ENCODE measurements around the gene STRBP.
"Not testable (repeated sequence)": the region's sequence is repeated elsewhere in the genome, so short reads cannot be mapped to it uniquely, and the experiment has no call there.

Gene STRBP

DNA sequence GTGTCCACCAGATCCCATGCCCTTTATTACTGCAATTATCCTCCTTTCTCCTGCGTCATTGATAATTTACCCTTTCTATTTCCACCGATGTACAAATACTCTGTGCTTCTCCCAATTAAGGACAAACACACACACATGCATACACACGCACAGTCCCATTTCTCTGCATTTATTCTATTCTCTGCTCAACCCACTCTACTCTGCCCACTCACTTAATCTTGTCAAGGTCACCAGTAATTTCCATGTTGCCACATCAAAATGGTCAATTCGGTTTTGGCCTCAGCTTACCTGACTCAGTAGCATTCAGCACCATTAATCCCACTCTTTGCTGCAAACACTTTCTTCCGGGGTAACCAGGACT lies 14.6 kb upstream of the STRBP start:
- no peak for DNase-seq (ENCODE audit: low read depth)

DNA sequence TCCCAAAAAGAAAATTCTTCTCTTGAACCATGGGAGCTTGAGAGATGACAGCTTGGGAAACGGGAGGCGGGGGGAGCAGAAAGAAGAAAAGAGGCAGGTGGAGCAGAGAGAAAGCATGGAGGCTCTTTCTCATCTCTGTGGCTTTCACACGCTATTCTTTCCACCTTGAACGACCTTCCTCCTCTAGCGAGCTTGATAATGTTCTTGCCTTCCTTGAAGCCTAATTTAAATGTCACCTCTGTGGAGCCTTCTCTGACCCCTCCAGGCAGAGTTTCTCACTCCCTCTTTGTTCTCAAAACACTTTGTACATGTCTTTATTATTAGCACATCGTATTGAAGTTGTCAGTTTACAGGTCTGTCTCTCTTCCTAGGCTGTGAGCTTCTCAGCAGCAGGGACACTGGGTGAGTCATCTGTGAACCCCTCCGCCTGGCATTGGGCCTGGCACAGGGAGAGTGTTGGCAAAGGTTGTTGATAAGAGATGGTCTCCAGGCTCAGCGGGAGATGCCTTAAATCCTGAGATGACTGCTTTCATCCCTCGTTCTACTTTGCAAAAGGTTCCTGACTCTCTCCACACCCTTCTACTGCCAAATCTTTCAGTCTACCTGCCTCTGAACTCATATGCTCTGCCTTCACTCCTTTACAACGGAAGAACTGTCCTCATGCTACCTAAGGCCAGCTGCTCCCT lies 14.1 kb upstream of the STRBP start:
- no peak for DNase-seq (ENCODE audit: low read depth)

DNA sequence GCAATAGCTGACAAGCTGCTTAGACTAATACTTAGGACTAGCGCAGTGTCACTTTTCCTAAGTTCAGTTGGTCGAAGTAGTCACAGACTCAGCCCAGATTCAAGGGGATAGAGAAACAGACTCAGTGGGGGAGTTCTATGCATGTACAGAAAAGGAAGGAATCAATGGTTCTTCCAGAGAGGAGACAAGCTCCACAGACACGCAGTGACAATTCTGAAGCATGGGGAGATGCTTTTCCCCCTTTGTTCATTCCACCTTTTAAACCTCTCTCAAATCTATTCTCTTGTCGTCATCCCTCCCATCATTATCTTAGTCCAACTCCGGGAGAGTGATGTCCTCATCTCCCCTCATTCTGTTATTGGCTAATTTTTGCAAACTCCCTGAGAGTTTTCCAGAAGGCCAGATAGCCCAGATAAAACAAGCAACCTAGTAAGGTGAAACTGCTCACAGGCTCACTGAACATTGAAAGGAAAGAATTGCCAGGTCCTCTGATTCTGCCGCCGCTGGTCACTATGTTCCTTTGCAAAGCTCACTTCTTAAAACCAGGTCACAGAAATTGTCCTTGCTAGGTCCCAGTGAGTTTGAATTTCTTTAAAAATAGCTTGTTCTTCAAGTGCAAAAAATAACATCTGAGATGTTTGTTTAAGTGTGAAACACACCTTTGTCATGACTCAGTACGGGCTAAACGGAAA lies 13.4 kb upstream of the STRBP start:
- no peak for DNase-seq (ENCODE audit: low read depth)

DNA sequence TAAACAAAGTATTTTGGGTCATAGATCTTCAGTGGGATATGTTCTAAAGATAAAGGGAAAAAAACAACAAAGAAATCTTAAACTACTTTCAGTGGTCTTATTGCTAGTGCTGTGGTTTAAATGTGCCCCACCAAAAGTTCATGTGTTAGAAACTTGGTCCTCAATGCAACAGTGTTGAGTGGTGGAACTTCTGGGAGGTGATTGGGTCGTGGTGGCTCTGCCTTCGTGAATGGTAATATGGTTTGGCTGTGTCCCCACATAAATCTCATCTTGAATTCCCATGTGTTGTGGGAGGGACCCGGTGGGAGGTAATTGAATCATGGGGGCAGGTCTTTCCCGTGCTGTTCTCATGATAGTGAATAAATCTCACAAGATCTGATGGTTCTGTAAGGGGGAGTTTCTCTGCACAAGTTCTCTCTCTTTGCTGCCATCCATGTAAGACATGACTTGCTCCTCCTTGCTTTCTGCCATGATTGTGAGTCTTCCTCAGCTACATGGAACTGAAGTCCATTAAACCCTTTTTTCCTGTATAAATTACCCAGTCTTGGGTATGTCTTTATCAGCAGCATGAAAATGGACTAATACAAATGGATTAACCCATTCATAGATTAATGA lies 10.6 kb upstream of the STRBP start:
- not testable (repeated sequence) for DNase-seq (ENCODE audit: low read depth)

DNA sequence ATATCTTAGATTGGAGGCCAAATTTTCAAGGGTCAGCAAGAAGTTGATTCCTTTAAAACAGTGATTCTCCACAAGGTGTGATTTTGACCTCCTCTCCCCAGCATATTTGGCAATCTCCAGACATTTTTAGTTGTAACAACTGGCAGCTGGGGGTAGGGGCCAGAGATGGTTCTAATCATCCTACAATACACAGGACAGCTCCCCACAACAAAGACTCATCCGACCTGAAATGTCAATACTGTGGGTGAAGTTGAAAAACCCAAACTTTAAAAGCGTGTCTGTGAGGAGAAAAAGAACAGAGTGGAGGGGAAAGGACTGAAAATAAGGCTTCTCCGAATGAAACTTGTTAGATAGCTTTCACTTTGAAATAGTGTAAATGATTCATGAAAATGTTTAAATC lies 10.0 kb upstream of the STRBP start:
- DNase-seq (ENCODE audit: low read depth), result no peak

DNA sequence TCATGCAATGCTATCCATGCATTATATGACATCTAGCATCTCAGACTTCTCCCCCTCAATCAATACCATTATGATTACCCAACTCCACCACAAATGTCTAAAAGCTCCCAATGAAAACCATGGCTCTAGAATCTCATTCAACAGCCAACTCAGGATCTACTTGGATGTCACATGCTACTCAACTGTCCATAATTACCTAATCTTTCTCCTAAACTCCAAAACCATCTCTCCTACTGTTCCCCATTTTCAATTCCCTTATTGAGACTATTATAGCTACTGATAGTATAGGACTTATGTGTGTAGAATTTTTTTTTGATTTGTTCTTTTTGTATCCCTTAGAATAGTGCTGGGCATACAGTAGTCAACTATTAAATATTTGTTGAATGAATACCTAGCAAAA lies 8.2 kb upstream of the STRBP start:
- no peak for DNase-seq (ENCODE audit: low read depth)

DNA sequence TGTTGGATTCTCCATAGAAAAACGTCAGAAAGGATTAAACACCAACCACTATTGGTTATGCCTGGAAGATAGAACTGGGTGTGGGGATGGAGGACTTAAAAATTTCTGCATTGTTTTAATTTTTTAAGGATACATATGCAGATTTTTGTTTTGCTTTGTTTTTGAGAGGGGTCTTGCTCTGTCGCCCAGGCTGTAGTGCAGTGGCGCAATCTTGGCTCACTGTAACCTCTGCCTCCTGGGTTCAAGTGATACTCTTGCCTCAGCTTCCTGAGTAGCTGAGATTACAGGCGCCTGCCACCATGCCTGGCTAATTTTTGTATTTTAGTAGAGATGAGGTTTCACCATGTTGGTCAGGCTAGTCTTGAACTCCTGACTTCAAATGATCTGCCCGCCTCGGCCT lies 2.7 kb upstream of the STRBP start:
- not testable (repeated sequence) for DNase-seq (ENCODE audit: low read depth)

DNA sequence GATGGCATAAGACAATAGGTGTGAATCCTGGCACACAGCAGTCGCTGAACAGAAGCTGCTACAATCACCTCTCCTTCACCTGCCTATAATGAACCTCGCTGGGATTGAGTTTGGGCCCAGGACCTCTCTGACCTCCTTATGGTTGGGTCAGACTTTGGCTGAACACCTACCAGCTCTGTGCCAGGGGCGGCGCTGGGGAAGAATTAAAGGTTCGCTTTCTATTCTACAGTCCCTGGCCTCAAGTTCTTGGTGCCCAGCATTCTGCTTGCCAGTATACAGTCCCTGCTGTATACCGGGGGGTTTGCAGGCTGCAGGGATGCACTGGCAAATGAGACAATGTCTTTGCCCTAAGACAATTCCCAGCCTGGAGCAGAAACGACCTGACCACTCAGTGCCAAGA lies 895 bp upstream of the STRBP start:
- DNase-seq (ENCODE audit: low read depth), result no peak

DNA sequence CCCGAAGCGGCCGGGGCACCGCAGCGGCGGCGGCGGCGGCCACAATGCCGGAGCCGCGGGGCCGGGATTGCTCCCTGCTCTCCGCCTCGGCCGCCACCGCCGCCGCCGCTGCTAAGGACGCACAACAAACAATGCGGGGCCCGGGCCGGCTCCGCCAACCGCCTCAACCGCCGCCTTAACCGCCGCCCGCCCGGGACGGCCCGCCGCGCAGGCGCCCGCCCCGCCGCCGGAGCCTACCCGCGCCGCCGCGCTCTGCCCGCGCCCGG lies 254 bp downstream of the STRBP start:
- no peak for DNase-seq (ENCODE audit: low read depth)

DNA sequence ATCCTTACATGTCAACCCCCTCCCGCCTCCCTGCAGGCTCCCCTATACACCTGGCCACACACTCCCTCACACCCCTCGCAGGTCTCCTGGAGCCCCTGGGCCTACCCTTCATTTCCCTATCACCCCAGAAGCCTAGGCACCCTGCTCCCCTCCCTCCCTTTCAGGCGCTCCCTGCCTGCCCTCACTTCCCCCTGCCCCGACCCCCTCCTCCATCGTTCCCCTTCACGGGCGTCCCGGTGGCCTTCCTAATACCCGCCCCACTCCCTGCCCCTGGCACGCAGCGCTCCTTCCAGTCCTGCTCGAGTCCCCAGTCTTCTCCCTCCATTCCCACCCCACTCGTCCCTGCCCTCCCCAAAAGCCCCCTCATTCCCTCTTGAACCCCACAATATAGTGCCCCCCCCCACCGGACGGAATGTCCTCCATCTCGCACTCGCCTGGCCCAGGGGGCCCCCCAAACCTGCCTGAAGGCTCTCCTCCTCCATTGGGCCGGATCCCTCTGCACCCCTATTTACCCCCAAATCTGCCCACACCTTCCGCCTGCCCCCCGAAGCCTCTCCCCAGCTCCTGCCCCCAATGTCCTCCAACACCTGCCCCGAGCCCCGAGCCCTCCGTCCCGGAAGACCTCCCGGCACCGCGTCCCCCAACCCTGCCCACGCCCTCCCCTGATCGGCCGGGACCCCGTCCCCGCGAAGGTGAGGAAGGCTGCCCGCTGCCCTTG lies 746 bp downstream of the STRBP start:
- no peak for DNase-seq (ENCODE audit: low read depth)

DNA sequence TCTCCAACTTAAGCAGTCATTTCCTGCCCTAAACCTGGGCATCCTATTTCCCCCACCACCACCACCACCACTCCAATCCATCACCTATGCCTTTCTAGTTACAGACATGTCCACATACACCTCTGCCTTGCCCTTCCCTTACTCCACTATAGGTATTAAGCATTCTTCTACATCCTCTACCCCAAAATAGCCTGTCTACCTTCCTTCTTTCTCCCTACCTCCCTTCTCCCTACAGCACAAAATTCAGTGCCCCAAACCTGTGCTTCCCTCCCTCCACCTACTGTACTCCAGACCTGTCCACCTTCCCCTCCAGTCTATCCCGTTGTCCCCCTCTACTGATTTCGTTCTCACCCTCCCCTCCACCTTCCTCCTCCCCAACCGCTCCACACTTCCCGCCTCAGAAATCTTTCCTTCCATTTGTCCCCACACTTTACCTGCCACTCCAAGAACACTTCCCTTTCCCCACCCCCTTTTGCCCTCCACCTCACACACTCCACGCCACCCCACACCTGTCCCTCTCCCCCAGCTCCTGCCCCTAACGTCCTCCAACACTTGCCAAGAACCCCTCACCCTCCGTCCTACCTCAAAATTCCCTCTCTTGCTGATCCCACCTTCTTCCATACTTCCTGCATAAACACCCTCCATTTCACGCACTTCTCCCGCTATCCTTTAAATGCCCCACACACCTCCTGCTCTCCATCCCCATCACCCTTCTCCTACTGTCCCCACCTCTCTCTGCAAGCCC lies 1.6 kb downstream of the STRBP start:
- no peak for DNase-seq (ENCODE audit: low read depth)

DNA sequence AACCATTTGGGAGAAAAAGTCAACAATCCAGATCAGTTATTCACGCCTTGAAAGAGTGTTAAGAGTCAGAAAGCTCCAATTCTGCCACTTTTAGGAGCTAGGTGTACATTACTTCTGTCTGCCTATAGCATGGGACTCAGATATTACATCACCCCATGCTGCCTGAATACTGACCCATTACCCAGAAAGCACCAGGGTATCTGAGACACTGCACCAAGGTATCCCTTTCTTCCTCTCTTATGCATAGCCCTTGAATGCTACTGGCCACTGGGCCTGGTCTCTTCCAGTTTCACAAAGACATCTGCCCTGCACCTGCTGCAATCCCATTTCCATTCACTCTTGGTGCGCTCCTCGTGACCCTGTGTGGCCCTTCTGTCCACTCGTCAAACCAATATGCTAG lies 2.6 kb downstream of the STRBP start:
- DNase-seq (ENCODE audit: low read depth), result no peak

DNA sequence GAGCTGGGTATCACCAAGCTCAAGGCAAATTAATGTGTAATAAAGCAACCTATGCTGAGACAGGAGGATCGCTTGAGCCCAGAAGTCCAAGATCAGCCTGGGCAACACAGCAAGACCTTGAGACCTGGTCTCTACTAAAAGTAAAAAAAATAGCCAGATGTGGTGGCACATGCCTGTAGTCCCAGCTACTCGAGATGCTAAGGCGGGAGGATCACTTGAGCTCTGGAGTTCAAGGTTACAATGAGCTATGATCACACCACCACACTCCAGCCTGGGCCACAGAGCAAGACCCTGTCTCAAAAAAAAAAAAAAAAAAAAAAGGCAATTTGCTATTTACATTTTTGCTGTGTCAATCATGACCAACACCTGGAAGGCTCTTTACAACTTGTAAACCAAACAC lies 5.2 kb downstream of the STRBP start:
- no peak for DNase-seq (ENCODE audit: low read depth)

DNA sequence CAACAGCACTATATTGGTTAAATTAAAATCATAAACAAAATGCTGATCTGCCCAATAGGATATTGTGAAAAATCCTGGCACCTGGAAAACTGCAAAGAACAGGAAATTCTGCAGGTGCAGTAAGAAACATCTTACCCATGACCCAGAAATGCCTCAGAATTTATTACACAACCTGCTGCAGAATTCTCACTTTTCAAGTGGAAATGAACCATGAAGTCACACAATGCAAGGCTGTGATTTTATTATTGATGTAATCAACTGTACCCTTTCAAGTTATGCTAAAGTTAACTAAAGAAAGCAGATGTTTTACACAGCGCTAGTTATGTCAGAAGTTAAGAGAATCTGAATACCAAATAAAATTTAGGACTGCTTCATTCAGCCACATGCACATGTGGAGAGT lies 6.0 kb downstream of the STRBP start:
- DNase-seq (ENCODE audit: low read depth), result no peak

DNA sequence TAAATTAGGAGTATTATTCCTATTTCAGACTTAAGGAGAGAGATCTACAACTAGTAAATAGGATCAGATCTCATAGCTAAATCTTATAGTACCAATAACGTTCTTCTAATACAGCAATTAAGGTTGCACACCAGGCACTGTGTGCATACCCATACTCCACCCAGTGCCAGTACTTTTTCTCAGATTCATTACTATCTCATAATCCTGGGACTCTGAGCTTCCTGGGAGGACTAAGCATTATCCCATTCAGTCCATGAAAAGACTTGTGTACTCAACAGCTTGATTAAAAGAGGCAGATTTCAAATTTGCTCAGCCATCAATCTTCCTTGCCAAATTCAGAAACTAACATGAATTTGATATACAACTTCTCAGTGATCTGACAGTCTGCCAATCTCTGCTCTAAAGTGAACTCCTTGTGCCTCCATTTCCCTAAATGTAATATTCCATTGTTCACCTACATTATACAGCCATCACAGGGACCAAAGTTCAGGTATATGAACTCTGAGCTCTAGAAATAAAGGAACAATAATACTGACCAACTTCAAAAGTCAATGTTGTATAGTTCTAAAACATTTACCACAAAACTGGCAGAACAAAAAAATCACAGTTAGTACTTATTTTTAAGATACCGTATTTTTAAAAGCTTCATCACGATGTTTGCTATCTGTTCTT lies 7.2 kb downstream of the STRBP start:
- no peak for DNase-seq (ENCODE audit: low read depth)

DNA sequence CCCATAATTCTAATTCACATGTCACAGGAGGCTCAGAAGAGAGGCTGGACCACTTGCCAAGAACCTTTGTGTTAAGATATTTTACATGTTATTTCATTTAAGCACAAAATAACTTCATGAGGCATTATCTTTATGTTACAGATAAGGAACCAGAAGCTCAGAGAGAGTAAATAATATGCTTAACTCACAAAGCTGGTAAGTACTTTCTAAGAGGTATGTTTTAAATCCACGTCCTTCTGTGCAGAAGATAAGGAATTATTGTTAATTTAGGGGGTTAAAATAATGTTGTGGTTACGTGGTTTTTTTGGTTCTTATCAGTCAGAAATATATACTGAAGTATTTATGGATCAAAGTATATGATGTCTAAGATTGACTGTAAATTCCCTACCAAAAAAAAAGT lies 8.0 kb downstream of the STRBP start:
- DNase-seq (ENCODE audit: low read depth), result no peak

DNA sequence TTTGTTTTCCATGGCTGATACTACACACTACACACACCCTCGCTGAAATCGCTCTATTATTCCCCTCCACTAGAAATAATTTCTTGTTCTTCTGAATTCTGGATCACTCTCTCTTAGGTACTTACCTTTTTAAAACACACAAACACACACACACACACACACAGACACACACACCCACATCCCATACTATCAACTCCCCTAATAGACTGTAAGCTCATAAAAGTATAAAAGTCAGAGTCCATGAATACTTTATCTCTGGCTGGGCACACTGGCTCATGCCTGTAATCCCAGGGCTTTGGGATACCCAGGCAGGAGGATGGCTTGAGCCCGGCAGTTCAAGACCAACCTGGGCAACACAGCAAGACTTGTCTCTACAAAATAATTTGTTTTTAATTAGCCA lies 11.1 kb downstream of the STRBP start:
- DNase-seq (ENCODE audit: low read depth), result no peak

DNA sequence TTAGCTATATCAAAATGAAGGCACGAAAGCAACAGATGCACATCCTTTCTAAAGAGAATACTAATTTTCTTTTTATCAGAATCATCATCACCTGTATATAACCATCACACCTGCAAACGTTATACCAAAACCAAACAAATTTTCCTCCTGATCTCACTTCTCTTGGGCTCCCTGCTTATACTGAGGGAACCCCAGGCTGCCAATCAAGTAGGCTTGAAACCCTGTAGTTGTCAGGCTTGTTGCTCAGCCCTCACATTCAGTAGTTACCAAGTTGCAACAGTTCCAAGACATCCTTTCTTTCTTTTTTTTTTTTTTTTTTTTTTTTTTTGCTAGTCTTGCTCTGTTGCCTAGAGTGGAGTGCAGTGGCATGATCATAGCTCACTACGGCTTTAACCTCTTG lies 12.7 kb downstream of the STRBP start:
- DNase-seq (ENCODE audit: low read depth), result no peak

DNA sequence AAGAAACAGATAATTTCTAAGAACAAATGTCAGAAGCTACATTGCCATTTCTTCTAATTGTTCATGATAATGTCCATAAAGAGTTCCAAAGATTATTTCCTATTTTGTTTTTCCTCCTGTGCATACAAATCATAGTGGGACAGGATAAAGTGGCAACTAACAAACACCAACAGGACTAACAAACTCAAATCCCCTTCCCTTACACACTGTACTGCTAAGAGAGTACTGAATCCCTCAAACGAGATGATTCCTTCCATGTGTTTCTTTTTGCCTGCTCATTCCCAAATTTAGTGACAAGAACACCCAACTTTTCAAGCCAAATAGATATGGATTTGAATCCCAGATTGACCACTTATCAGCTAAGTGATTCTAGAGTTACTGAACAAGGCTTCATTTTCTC lies 15.2 kb downstream of the STRBP start:
- no peak for DNase-seq (ENCODE audit: low read depth)

DNA sequence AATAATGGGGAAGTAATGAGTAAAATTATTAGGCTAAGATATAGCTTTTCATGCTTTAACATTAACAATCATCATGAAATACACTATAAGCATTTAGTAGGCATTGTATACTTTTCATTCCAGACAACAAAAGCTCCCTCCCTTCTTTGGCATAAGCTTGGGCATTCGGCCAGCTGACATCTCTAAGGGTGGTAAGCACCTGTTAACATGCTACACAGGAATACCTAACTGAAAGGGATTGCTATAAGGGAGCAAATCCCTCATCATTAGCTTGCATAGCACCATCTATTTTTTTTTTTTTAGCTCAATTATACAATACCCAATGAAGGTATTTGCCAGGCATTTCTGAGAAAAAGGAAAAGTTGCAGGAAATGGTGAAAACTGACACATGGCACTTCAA lies 16.6 kb downstream of the STRBP start:
- no peak for DNase-seq (ENCODE audit: low read depth)

DNA sequence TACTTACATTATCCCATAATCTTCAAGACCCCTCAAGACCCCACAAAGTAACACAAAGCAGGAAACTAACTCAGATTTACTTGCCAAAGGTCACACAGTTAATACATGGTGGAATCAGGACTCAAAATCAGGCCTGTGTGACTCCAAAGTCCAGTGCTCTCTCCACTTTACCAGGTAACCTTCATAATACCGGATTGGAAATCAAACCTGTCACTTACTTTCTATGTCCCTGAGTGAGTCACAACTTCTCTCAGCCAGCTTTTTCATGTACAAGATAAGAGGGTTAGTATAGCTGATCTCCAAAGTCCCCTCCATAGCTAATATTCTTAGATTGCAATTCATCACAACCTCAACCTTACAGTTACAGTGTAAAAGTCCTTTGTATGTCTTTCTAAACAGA lies 17.1 kb downstream of the STRBP start:
- DNase-seq (ENCODE audit: low read depth), result no peak

DNA sequence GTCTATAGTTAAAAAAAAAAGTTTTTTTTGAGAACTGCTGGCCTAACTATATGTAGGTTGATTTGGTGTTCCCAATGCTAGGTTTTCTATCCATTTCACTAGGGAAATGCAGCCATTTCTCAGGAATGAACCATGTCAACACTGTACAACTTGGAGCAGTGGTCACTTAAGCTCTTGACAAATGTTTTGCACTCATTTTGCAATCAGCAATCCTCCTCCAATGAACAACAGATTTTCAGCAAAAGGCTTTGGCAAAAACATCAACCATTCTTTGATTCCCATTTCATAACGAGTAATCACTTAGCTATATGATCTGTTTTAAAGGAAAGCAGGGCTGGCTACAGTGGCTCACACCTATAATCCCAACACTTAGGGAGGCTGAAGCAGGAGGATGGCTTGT lies 17.9 kb downstream of the STRBP start:
- DNase-seq (ENCODE audit: low read depth), result no peak

All from stimulated activated CD8-positive, alpha-beta memory T cell treated with anti-CD3 and anti-CD28 coated beads, Interleukin-4, amount 100 ng/mL, for 24 hours (primary cell).